GM23338 (cell line): Measurements from ENCODE around the gene IFI6.

Experiments
- CREB1 ChIP-seq: fragments of 250-450 bp; sonication (Bioruptor Pico); IDR thresholded peaks from 2 replicates; pipeline ENCODE4 v1.5.0; 2020; ENCODE audit warnings: low read depth, mild to moderate bottlenecking, moderate library complexity
- CTCF ChIP-seq, 2 experiments: fragments of 200-600 bp in 1 of 2; sonication (generic) in 1 of 2; conservative IDR thresholded peaks; 2 replicates each; pipeline versions ENCODE4 v1.5.1 to v1.6.1; 2016 to 2017; ENCODE audit warnings: antibody characterized with exemption in 2 of 2, low read depth in 2 of 2, mild to moderate bottlenecking in 2 of 2, moderate library complexity in 1 of 2
- EZH2 ChIP-seq: fragments of 200-600 bp; sonication (generic); IDR thresholded peaks from one replicate; pipeline ENCODE4 v1.8.0; 2017; ENCODE audit warnings: antibody characterized with exemption, mild to moderate bottlenecking, low read depth; ENCODE audit not compliant: unreplicated experiment
- EZH2phosphoT487 ChIP-seq: fragments of 200-600 bp; sonication (generic); IDR thresholded peaks from one replicate; pipeline ENCODE4 v1.8.1; 2018; ENCODE audit warnings: antibody characterized with exemption; ENCODE audit not compliant: unreplicated experiment
- JUNB ChIP-seq: IDR thresholded peaks from one replicate; pipeline ENCODE4 v1.6.1; 2016; ENCODE audit warnings: antibody characterized with exemption; ENCODE audit not compliant: unreplicated experiment
- POLR2AphosphoS5 ChIP-seq: IDR thresholded peaks from 2 replicates; pipeline ENCODE4 v1.6.1; 2016; ENCODE audit warnings: antibody characterized with exemption, low read depth
- TF ChIP-seq, protein P1 (sequence below): IDR thresholded peaks from one replicate; pipeline ENCODE4 v1.6.1; 2018; ENCODE audit warnings: antibody characterized with exemption; ENCODE audit not compliant: unreplicated experiment

DNA sequence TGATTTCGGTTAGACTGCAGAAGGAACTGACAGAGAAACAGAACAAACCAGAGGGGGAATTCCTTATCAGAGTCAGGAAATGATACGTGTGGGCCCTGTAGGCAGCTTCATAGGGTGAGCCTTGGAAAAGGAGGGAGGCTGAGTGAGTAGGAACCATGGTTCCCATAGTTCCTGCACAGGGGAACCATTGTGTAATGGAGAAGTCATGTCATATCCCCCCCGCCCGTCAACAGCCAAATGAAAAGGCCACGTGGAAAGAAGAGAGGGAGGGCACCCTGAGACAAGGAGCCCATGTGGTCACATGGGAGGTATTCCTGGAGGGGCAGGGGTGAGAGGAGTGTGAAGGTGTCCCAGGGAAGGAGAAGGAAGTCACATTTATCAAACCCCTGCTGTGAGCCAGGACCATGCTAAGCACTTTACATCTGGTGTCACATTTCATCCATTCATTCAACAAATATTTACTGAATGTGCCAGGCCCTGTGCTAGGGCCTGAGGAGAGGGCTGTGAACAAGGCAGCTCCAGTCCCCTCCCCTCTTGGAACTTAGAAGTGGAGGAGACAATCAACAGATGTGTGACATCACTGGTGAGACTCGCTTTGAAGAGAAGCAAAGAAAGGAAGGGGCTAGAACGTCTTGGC lies 21.3 kb downstream of the IFI6 start:
- no peak for TF ChIP-seq CTCF (conservative IDR thresholded peaks at IDR 0.05; ENCODE audit: low read depth in 2 of 2)
- no peak for TF ChIP-seq POLR2AphosphoS5
- TF ChIP-seq, protein P1, sequence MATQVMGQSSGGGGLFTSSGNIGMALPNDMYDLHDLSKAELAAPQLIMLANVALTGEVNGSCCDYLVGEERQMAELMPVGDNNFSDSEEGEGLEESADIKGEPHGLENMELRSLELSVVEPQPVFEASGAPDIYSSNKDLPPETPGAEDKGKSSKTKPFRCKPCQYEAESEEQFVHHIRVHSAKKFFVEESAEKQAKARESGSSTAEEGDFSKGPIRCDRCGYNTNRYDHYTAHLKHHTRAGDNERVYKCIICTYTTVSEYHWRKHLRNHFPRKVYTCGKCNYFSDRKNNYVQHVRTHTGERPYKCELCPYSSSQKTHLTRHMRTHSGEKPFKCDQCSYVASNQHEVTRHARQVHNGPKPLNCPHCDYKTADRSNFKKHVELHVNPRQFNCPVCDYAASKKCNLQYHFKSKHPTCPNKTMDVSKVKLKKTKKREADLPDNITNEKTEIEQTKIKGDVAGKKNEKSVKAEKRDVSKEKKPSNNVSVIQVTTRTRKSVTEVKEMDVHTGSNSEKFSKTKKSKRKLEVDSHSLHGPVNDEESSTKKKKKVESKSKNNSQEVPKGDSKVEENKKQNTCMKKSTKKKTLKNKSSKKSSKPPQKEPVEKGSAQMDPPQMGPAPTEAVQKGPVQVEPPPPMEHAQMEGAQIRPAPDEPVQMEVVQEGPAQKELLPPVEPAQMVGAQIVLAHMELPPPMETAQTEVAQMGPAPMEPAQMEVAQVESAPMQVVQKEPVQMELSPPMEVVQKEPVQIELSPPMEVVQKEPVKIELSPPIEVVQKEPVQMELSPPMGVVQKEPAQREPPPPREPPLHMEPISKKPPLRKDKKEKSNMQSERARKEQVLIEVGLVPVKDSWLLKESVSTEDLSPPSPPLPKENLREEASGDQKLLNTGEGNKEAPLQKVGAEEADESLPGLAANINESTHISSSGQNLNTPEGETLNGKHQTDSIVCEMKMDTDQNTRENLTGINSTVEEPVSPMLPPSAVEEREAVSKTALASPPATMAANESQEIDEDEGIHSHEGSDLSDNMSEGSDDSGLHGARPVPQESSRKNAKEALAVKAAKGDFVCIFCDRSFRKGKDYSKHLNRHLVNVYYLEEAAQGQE: no peak
- no peak for TF ChIP-seq EZH2phosphoT487
- no peak for TF ChIP-seq EZH2
- no peak for TF ChIP-seq JUNB
- TF ChIP-seq CREB1 (CRISPR knock-in tag): peak; percentile 45; the same call in 1 of the 2 replicates
